ENCODE measurements around the gene VWCE. TPM values are rescaled to one million over a fixed set of nuclear protein-coding genes. Genes with fewer than 3 reads are reported as not detected.
A peak's percentile ranks its signal among the peaks of the same experiment; 100 is the strongest.

The VWCE gene
- polyA plus RNA-seq, 1 donor from 2014 or later, result 9.8 TPM

DNA sequence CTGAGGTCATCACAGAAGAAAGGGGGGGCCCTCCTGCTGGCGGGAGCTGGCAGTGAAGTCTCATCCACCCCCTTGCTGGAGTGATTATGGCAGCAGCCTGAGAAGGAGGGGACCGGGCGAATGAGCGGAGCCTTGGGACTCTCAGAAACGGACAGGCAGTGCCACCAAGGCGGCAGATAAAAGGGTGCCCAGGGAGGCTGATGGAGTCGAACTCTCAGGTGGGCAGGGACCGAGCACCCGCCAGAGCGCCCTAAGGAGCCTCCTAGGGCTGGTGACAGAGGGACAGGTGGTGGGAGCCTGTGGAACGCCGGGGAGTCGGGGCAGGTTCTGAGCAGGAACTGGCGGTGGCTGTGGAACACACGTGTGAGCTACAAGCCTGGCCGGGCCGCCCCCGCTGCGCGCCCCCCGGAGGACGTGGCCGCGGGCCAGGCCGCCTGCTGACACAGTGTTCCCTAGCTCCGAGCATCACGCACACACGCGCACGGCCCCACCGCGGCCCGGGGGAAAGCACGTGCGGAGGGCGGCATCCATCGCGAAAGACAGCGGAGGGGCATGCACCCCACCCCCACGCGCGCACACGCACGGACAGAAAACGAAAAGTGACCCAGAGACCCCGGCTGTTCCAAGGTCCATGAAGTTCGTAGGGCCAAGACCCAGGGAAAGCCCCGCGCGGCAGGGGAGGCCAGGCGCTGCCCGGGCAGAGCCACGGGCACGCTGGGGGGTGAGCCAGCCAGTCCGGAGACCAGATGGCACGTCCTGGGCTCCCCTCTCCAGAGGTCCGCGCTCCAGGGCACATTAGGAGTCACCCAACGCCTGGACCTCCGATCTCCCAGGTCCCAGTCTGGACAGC, 1.0 kb downstream of the VWCE start:
- peak overlapping the region; percentile 78 for H3K9ac ChIP-seq (ENCODE audit: low read length)
- no peaks in the 10 kb centered on the region for H3F3A ChIP-seq (ENCODE audit: insufficient read depth, low read length, poor library complexity, severe bottlenecking)
- H3K79me2 ChIP-seq (replicated peaks; ENCODE audit: insufficient read depth, low read length), result peaks cover 6% of the 10 kb centered on the region
- TF ChIP-seq EP300 (conservative IDR thresholded peaks at IDR 0.05; ENCODE audit: poor library complexity, severe bottlenecking) (no peak), MXI1 (conservative IDR thresholded peaks at IDR 0.05; ENCODE audit: poor library complexity, severe bottlenecking) (peak; percentile 95)
- no peaks in the 10 kb centered on the region for H3K36me3 ChIP-seq (ENCODE audit: insufficient read depth, low read length)
- peak overlapping the region; percentile 95 for H3K4me3 ChIP-seq (ENCODE audit: low read length)
- peak overlapping the region; percentile 33 for H2AFZ ChIP-seq (ENCODE audit: low read depth, low read length)
- H3K27ac ChIP-seq (ENCODE audit: low read length), result peak overlapping the region; percentile 49
- H3K4me2 ChIP-seq (ENCODE audit: low read length), result peak overlapping the region; percentile 84
- H4K20me1 ChIP-seq (ENCODE audit: insufficient read depth), result no peaks in the 10 kb centered on the region
- no peaks in the 10 kb centered on the region for H3K9me2 ChIP-seq (ENCODE audit: insufficient read depth, low read length)
- no peaks in the 10 kb centered on the region for H3K9me3 ChIP-seq (ENCODE audit: low read length)
- no peaks in the 10 kb centered on the region for H3K27me3 ChIP-seq (ENCODE audit: insufficient read depth, low read depth, low read length)

DNA sequence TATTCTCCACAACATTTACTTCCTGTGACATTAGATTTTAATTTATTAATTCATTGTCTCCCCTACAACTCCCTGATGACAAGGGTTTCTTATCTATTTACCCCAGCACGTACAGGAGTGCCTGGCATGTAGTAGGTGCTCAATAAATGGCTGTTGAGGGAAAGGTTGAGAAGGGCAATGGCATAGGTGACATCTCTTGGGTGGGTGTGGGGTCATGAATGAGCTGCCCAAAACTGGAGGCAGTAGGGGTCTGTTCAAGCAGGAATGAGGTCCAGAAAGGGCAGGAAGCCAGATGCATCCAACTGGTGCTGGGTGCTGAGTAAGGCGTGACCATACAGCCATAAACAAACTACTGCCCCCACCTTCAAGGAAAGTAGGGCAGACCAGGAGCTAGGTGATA, 2.8 kb downstream of the VWCE start:
- peaks cover 6% of the 10 kb centered on the region for H3K79me2 ChIP-seq (replicated peaks; ENCODE audit: insufficient read depth, low read length)
- H3K4me2 ChIP-seq (ENCODE audit: low read length), result no peak overlapping the region
- no peaks in the 10 kb centered on the region for H3K9me3 ChIP-seq (ENCODE audit: low read length)
- no peaks in the 10 kb centered on the region for H3F3A ChIP-seq (ENCODE audit: insufficient read depth, low read length, poor library complexity, severe bottlenecking)
- no peak overlapping the region for H2AFZ ChIP-seq (ENCODE audit: low read depth, low read length)
- no peaks in the 10 kb centered on the region for H4K20me1 ChIP-seq (ENCODE audit: insufficient read depth)
- no peak overlapping the region for H3K27ac ChIP-seq (ENCODE audit: low read length)
- no peak overlapping the region for H3K9ac ChIP-seq (ENCODE audit: low read length)
- no peak overlapping the region for H3K4me3 ChIP-seq (ENCODE audit: low read length)
- H3K27me3 ChIP-seq (ENCODE audit: insufficient read depth, low read depth, low read length), result no peaks in the 10 kb centered on the region
- H3K9me2 ChIP-seq (ENCODE audit: insufficient read depth, low read length), result no peaks in the 10 kb centered on the region
- no peak for TF ChIP-seq POLR2AphosphoS5 (IDR thresholded peaks at IDR 0.05)
- TF ChIP-seq, protein P1, sequence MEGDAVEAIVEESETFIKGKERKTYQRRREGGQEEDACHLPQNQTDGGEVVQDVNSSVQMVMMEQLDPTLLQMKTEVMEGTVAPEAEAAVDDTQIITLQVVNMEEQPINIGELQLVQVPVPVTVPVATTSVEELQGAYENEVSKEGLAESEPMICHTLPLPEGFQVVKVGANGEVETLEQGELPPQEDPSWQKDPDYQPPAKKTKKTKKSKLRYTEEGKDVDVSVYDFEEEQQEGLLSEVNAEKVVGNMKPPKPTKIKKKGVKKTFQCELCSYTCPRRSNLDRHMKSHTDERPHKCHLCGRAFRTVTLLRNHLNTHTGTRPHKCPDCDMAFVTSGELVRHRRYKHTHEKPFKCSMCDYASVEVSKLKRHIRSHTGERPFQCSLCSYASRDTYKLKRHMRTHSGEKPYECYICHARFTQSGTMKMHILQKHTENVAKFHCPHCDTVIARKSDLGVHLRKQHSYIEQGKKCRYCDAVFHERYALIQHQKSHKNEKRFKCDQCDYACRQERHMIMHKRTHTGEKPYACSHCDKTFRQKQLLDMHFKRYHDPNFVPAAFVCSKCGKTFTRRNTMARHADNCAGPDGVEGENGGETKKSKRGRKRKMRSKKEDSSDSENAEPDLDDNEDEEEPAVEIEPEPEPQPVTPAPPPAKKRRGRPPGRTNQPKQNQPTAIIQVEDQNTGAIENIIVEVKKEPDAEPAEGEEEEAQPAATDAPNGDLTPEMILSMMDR (IDR thresholded peaks at IDR 0.05; ENCODE audit: poor library complexity, severe bottlenecking), result no peak
- TF ChIP-seq, protein P2, sequence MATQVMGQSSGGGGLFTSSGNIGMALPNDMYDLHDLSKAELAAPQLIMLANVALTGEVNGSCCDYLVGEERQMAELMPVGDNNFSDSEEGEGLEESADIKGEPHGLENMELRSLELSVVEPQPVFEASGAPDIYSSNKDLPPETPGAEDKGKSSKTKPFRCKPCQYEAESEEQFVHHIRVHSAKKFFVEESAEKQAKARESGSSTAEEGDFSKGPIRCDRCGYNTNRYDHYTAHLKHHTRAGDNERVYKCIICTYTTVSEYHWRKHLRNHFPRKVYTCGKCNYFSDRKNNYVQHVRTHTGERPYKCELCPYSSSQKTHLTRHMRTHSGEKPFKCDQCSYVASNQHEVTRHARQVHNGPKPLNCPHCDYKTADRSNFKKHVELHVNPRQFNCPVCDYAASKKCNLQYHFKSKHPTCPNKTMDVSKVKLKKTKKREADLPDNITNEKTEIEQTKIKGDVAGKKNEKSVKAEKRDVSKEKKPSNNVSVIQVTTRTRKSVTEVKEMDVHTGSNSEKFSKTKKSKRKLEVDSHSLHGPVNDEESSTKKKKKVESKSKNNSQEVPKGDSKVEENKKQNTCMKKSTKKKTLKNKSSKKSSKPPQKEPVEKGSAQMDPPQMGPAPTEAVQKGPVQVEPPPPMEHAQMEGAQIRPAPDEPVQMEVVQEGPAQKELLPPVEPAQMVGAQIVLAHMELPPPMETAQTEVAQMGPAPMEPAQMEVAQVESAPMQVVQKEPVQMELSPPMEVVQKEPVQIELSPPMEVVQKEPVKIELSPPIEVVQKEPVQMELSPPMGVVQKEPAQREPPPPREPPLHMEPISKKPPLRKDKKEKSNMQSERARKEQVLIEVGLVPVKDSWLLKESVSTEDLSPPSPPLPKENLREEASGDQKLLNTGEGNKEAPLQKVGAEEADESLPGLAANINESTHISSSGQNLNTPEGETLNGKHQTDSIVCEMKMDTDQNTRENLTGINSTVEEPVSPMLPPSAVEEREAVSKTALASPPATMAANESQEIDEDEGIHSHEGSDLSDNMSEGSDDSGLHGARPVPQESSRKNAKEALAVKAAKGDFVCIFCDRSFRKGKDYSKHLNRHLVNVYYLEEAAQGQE (IDR thresholded peaks at IDR 0.05; ENCODE audit: borderline replicate concordance), result no peak
- no peak for TF ChIP-seq TAF1 (IDR thresholded peaks at IDR 0.05; ENCODE audit: low read depth)
- no peak for TF ChIP-seq MXI1 (conservative IDR thresholded peaks at IDR 0.05; ENCODE audit: poor library complexity, severe bottlenecking)
- TF ChIP-seq EP300 (conservative IDR thresholded peaks at IDR 0.05; ENCODE audit: poor library complexity, severe bottlenecking), result no peak
- TF ChIP-seq RAD21 (conservative IDR thresholded peaks at IDR 0.05), result no peak
- TF ChIP-seq EZH2 (IDR thresholded peaks at IDR 0.05; ENCODE audit: borderline replicate concordance, insufficient read depth, low read length, poor library complexity, severe bottlenecking), result no peak
- no peak for TF ChIP-seq SMC3 (conservative IDR thresholded peaks at IDR 0.05; ENCODE audit: poor library complexity)
- no peaks in the 10 kb centered on the region for H3K36me3 ChIP-seq (ENCODE audit: insufficient read depth, low read length)

Data from neural cell (in vitro differentiated cells).